ENCODE results near the gene PLCB1.

Gene PLCB1

GRCh38 chr20:8645326-8645725 is 513.3 kb downstream of the PLCB1 start:
- H3K4me3 ChIP-seq (ENCODE audit: low read depth, low read length) = no peak overlapping the region
- no peak for DNase-seq (ENCODE audit: low read depth, low spot score)
- in situ Hi-C loops (cut with HindIII; ENCODE audit: low sequenced_read_pairs) = no loop called here
- TF ChIP-seq CTCF (IDR thresholded peaks at IDR 0.05; ENCODE audit: low read depth, low read length) = no peak

GRCh38 chr20:8646033-8646441 is 514.0 kb downstream of the PLCB1 start:
- no peak overlapping the region for H3K4me3 ChIP-seq (ENCODE audit: low read depth, low read length)
- TF ChIP-seq CTCF (IDR thresholded peaks at IDR 0.05; ENCODE audit: low read depth, low read length) = no peak
- in situ Hi-C loops (cut with HindIII; ENCODE audit: low sequenced_read_pairs) = no loop called here
- DNase-seq (ENCODE audit: low read depth, low spot score) = peak; percentile 22

DNA sequence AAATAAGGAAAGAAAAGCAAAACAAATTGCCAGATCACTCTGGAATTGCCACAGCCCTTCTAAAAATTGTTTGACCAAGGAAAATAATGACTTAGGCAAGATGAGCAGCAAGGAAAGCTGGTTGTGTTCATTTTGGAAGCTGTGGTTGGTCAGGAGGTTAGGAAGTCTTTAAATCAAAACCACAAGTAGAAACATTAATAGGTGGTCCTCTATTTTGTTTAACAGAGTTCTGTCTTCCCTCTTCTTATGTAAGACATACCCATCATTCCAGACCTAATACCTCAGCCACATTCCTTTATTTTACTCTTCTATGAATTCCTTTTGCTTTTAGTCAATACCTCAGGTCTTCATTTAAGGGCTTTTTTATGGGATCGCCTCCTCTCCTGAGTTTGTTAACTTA is 514.6 kb downstream of the PLCB1 start:
- peak; percentile 55 for DNase-seq (ENCODE audit: low read depth, low spot score)
- TF ChIP-seq CTCF (IDR thresholded peaks at IDR 0.05; ENCODE audit: low read depth, low read length) = no peak
- no peak overlapping the region for H3K4me3 ChIP-seq (ENCODE audit: low read depth, low read length)
- in situ Hi-C loops (cut with HindIII; ENCODE audit: low sequenced_read_pairs) = no loop called here

DNA sequence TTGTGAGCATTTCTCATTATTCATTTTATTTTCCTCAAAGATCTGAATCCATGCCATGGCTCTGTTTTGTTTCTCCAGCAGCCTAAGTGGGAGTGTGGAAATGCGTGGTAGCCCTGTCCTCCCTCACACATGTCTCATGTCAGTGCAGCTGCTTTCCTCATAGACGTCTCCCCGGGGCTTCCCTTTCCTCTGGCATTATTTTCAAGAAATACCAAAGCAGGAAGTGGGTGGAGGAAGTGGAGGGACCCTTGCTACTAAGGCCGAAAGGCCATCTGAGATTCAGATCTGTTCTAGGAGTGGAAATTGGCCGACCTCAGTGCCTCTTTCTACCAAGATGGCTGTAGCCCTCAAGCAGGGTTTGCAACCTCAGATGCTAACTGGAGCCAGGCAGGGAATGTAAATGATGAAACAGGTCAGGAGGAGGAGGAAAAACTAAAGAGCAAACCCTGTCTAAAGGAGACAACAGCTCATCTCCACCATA is 515.9 kb downstream of the PLCB1 start:
- no peak overlapping the region for H3K4me3 ChIP-seq (ENCODE audit: low read depth, low read length)
- no peak for DNase-seq (ENCODE audit: low read depth, low spot score)
- in situ Hi-C loops (cut with HindIII; ENCODE audit: low sequenced_read_pairs) = no loop called here
- no peak for TF ChIP-seq CTCF (IDR thresholded peaks at IDR 0.05; ENCODE audit: low read depth, low read length)

GRCh38 chr20:8648466-8648865 is 516.4 kb downstream of the PLCB1 start:
- DNase-seq (ENCODE audit: low read depth, low spot score) = no peak
- TF ChIP-seq CTCF (IDR thresholded peaks at IDR 0.05; ENCODE audit: low read depth, low read length) = no peak
- in situ Hi-C loops (cut with HindIII; ENCODE audit: low sequenced_read_pairs) = no loop called here
- H3K4me3 ChIP-seq (ENCODE audit: low read depth, low read length) = no peak overlapping the region

DNA sequence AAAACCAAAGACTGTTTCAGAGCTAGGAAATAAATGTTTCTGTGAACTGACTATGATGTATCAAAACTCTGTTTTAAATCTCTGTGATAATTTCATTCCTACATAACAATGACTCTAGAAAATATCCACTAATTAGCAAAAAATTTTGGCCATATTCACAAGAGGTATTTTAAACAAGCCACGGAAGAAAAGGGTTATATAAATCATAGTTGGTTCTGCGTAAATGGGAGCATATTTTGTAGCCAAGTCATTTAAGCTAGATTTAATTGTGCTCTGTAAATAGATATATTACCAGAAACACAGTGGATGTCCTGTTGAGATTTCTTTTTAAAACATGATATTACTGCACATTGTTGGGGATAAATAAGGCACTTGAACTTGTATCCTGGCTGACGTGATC is 520.3 kb downstream of the PLCB1 start:
- in situ Hi-C loops (cut with HindIII; ENCODE audit: low sequenced_read_pairs) = no loop called here
- no peak for DNase-seq (ENCODE audit: low read depth, low spot score)
- no peak overlapping the region for H3K4me3 ChIP-seq (ENCODE audit: low read depth, low read length)
- no peak for TF ChIP-seq CTCF (IDR thresholded peaks at IDR 0.05; ENCODE audit: low read depth, low read length)

DNA sequence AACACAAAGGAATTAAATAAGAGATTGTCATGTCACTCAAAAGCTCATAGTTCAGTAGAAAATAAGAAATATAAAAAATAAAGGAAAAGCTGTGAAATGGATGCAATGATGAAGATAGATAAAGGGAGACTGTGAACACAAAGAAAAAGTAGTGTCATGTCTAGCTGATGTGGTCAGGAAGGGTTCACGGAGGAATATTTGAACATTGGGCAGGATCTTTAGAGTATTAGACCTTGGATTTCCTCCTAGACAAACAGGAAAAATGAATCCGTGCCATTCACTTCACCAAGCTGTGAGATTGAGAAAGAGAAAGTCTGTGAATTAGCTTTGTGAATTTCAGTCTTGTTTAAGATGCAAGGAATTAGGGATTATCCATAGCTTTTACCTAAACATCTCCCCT is 522.4 kb downstream of the PLCB1 start:
- no peak overlapping the region for H3K4me3 ChIP-seq (ENCODE audit: low read depth, low read length)
- TF ChIP-seq CTCF (IDR thresholded peaks at IDR 0.05; ENCODE audit: low read depth, low read length) = no peak
- DNase-seq (ENCODE audit: low read depth, low spot score) = no peak
- in situ Hi-C loops (cut with HindIII; ENCODE audit: low sequenced_read_pairs) = no loop called here

All from astrocyte of the spinal cord (primary cell).